GM19193 (cell line): Measurements from ENCODE around the gene TNFRSF21.

Experiments
- POLR2A ChIP-seq: IDR thresholded peaks from 4 replicates; pipeline ENCODE4 v1.6.1; 2011; ENCODE audit not compliant: insufficient read depth, insufficient read length; ENCODE audit errors: extremely low read depth

The TNFRSF21 gene

GRCh38 chr6:47231151-47231550 is 78.6 kb downstream of the TNFRSF21 start:
- no peak for TF ChIP-seq POLR2A

- no peak for TF ChIP-seq POLR2A
Measured at GRCh38 chr6:47230579-47230978, 79.1 kb downstream of the TNFRSF21 start.

GRCh38 chr6:47229255-47229654 is 80.5 kb downstream of the TNFRSF21 start:
- no peak for TF ChIP-seq POLR2A

GRCh38 chr6:47221565-47221964 is 88.1 kb downstream of the TNFRSF21 start:
- TF ChIP-seq POLR2A = no peak

- TF ChIP-seq POLR2A = no peak
Measured at GRCh38 chr6:47209632-47210031, 100.1 kb downstream of the TNFRSF21 start.

- TF ChIP-seq POLR2A = no peak
Measured at GRCh38 chr6:47207261-47207660, 102.4 kb downstream of the TNFRSF21 start.

GRCh38 chr6:47206626-47207025 is 103.1 kb downstream of the TNFRSF21 start:
- TF ChIP-seq POLR2A = no peak

GRCh38 chr6:47203938-47204611 is 105.6 kb downstream of the TNFRSF21 start:
- TF ChIP-seq POLR2A = no peak

- TF ChIP-seq POLR2A = no peak
Measured at GRCh38 chr6:47203266-47203937, 106.3 kb downstream of the TNFRSF21 start.

- TF ChIP-seq POLR2A = no peak
Measured at GRCh38 chr6:47202644-47203205, 107.0 kb downstream of the TNFRSF21 start.

- TF ChIP-seq POLR2A = no peak
Measured at GRCh38 chr6:47200536-47201334, 109.0 kb downstream of the TNFRSF21 start.

- TF ChIP-seq POLR2A = no peak
Measured at GRCh38 chr6:47197682-47198640, 111.7 kb downstream of the TNFRSF21 start.

- TF ChIP-seq POLR2A = no peak
Measured at GRCh38 chr6:47196113-47196512, 113.6 kb downstream of the TNFRSF21 start.

- TF ChIP-seq POLR2A = no peak
Measured at GRCh38 chr6:47195011-47195650, 114.6 kb downstream of the TNFRSF21 start.

- no peak for TF ChIP-seq POLR2A
Measured at GRCh38 chr6:47188588-47189021, 121.1 kb downstream of the TNFRSF21 start.
